KMS-11 (cell line): ENCODE results near the gene ANKRD13B.
A peak's percentile ranks its signal among the peaks of the same experiment; 100 is the strongest.

Experiments
- H2AFZ ChIP-seq: fragments of 200-600 bp; sonication (generic); 2 replicates; pipeline ENCODE4 v1.6.1; 2016; ENCODE audit warnings: antibody characterized with exemption, mixed run types, low read depth
- H3K27ac ChIP-seq: fragments of 200-600 bp; sonication (generic); 2 replicates; pipeline ENCODE4 v1.6.1; 2016; ENCODE audit warnings: mild to moderate bottlenecking, mixed run types
- H3K27me3 ChIP-seq: fragments of 200-600 bp; sonication (generic); 2 replicates; pipeline ENCODE4 v1.6.1; 2017; ENCODE audit warnings: mild to moderate bottlenecking, low read depth, mixed run types, moderate library complexity; ENCODE audit not compliant: insufficient read depth
- H3K36me3 ChIP-seq: fragments of 200-600 bp; sonication (generic); 2 replicates; pipeline ENCODE4 v1.6.1; 2017; ENCODE audit warnings: mild to moderate bottlenecking, mixed run types; ENCODE audit not compliant: insufficient read depth
- H3K4me1 ChIP-seq: fragments of 200-600 bp; sonication (generic); 2 replicates; pipeline ENCODE4 v1.6.1; 2016; ENCODE audit warnings: mild to moderate bottlenecking, low read depth, mixed run types; ENCODE audit not compliant: poor library complexity, severe bottlenecking
- H3K4me2 ChIP-seq: fragments of 200-600 bp; sonication (generic); 2 replicates; pipeline ENCODE4 v1.7.0; 2016; ENCODE audit warnings: mild to moderate bottlenecking, mixed run types
- H3K4me3 ChIP-seq: fragments of 200-600 bp; sonication (generic); IDR thresholded peaks from 2 replicates; pipeline ENCODE4 v1.6.1; 2017; ENCODE audit warnings: low read depth, low read length, mixed read lengths; ENCODE audit not compliant: insufficient read depth
- H3K79me2 ChIP-seq: fragments of 200-600 bp; sonication (generic); 2 replicates; pipeline ENCODE4 v1.6.1; 2016; ENCODE audit warnings: low read depth, mixed run types; ENCODE audit not compliant: insufficient read depth
- H3K9ac ChIP-seq: fragments of 200-600 bp; sonication (generic); 2 replicates; pipeline ENCODE4 v1.6.1; 2016; ENCODE audit warnings: mild to moderate bottlenecking, mixed run types
- H4K20me1 ChIP-seq: fragments of 200-600 bp; sonication (generic); 2 replicates; pipeline ENCODE4 v1.6.1; 2016; ENCODE audit warnings: mild to moderate bottlenecking, mixed run types; ENCODE audit not compliant: insufficient read depth
- CTCF ChIP-seq: fragments of 200-600 bp; sonication (generic); conservative IDR thresholded peaks from 2 replicates; pipeline ENCODE4 v1.6.1; 2017; ENCODE audit warnings: low read depth, mild to moderate bottlenecking, antibody characterized with exemption, low read length, moderate library complexity, mixed read lengths

Gene ANKRD13B

GRCh38 chr17:29588017-29588561, 4.8 kb upstream of the ANKRD13B start:
- H4K20me1 ChIP-seq, result no peaks in the 10 kb centered on the region
- H3K4me1 ChIP-seq, result peaks cover 32% of the 10 kb centered on the region

GRCh38 chr17:29588562-29589411, 4.1 kb upstream of the ANKRD13B start:
- H3K4me1 ChIP-seq, result peaks cover 32% of the 10 kb centered on the region
- no peak overlapping the region for H3K27ac ChIP-seq
- H3K4me2 ChIP-seq, result peak overlapping the region; percentile 99
- H3K79me2 ChIP-seq, result peaks cover 16% of the 10 kb centered on the region; the same call in 1 of the 2 replicates
- TF ChIP-seq CTCF, result no peak
- no peak overlapping the region for H3K4me3 ChIP-seq
- H2AFZ ChIP-seq, result peak overlapping the region; percentile 51
- no peaks in the 10 kb centered on the region for H3K27me3 ChIP-seq
- H4K20me1 ChIP-seq, result no peaks in the 10 kb centered on the region
- H3K9ac ChIP-seq, result peak overlapping the region; percentile 46; the same call in 1 of the 2 replicates
- H3K36me3 ChIP-seq, result no peaks in the 10 kb centered on the region

More at GRCh38 chr17:29588017-29588561, 4.8 kb upstream of the ANKRD13B start:
- Histone ChIP-seq H3K36me3 (no peaks in the 10 kb centered on the region), H3K4me2 (peak overlapping the region; percentile 99), H3K9ac (peak overlapping the region; percentile 46; the same call in 1 of the 2 replicates), H3K27me3 (no peaks in the 10 kb centered on the region), H3K27ac (no peak overlapping the region), H3K4me3 (no peak overlapping the region), H2AFZ (no peak overlapping the region), H3K79me2 (peaks cover 16% of the 10 kb centered on the region; the same call in 1 of the 2 replicates)
- TF ChIP-seq CTCF, result no peak

- H3K79me2 ChIP-seq, result peaks cover 16% of the 10 kb centered on the region; the same call in 1 of the 2 replicates
Observed at GRCh38 chr17:29589524-29590410, 3.2 kb upstream of the ANKRD13B start, which contains the start of gene GIT1. Gene GIT1, minus strand, starts transcription at chr17:29589648. Its CDS starts 270 bp downstream, at chr17:29589378.

More at GRCh38 chr17:29589524-29590410, 3.2 kb upstream of the ANKRD13B start, which contains the start of gene GIT1:
- Histone ChIP-seq H3K4me2 (peak within 1 kb of the TSS; percentile 99), H3K27ac (no peak within 1 kb of the TSS), H3K36me3 (no peaks in the 10 kb centered on the region), H3K9ac (peak within 1 kb of the TSS; percentile 46; the same call in 1 of the 2 replicates), H4K20me1 (no peaks in the 10 kb centered on the region), H3K4me3 (no peak within 1 kb of the TSS), H3K4me1 (peaks cover 38% of the 10 kb centered on the region), H2AFZ (peak within 1 kb of the TSS; percentile 93), H3K27me3 (no peaks in the 10 kb centered on the region)
- no peak for TF ChIP-seq CTCF
